Esophagus squamous epithelium (tissue), 5 donors: ENCODE data around the gene VPS26A. TPM values are rescaled to one million over a fixed set of nuclear protein-coding genes. Genes with fewer than 3 reads are reported as not detected.

Experiments used
- DNase-seq: peaks from one replicate; lab custom pipeline; 2025; lab: John Stamatoyannopoulos, UW
- H3K27ac ChIP-seq, 4 donors: fragments of 200-600 bp; sonication (generic); one replicate each; pipeline ENCODE4 v1.5.1; 2016 to 2019; ENCODE audit warnings: mild to moderate bottlenecking in 1 of 4
- H3K27me3 ChIP-seq, 4 donors: fragments of 200-600 bp; sonication (generic); 1 replicate in 3 of 4; 2 replicates in 1 of 4; pipeline versions ENCODE4 v1.5.1 to v1.6.0; 2017 to 2021; ENCODE audit warnings: antibody characterized with exemption in 1 of 4
- H3K36me3 ChIP-seq, 3 donors: fragments of 200-600 bp; sonication (generic); one replicate each; pipeline ENCODE4 v1.5.1; 2016 to 2019
- H3K4me1 ChIP-seq, 3 donors: fragments of 200-600 bp; sonication (generic); one replicate each; pipeline ENCODE4 v1.5.1; 2017 to 2019
- H3K4me3 ChIP-seq, 4 donors: fragments of 200-600 bp; sonication (generic); 1 replicate in 3 of 4; 2 replicates in 1 of 4; pipeline ENCODE4 v1.5.1; 2016 to 2019; ENCODE audit warnings: mild to moderate bottlenecking in 2 of 4, moderate library complexity in 1 of 4
- H3K9me3 ChIP-seq, 3 donors: fragments of 200-600 bp; sonication (generic); one replicate each; pipeline ENCODE4 v1.5.1; 2016 to 2019
- CTCF ChIP-seq, 6 experiments: fragments of 450-650 bp in 4 of 6; fragments of 200-600 bp in 2 of 6; sonication (generic) in 2 of 6; IDR thresholded peaks; one replicate each; pipeline ENCODE4 v1.5.1; 2016 to 2019; ENCODE audit warnings: antibody characterized with exemption in 6 of 6, mild to moderate bottlenecking in 4 of 6, moderate library complexity in 4 of 6
- POLR2A ChIP-seq, 4 donors: fragments of 450-650 bp; IDR thresholded peaks; one replicate each; pipeline ENCODE4 v1.6.1; 2017; ENCODE audit warnings: antibody characterized with exemption in 4 of 4, mild to moderate bottlenecking in 4 of 4, moderate library complexity in 3 of 4
- WGBS, 2 donors: methylation state at CpG; one replicate each; pipeline ENCODE4 v1.1.5; 2018; 5-methylcytosine and 5-hydroxymethylcytosine counted together
- intact Hi-C: fragments of 100-400 bp; cut with DNase I; formaldehyde crosslinking; loops from one replicate; pipeline ENCODE4 v1.15.0; 2022
- total RNA-seq, 4 donors: library from RNA; depleted of rRNA; stranded (reverse); fragments of >200 nt; gene quantifications; one replicate each; pipeline ENCODE4 v1.1.0, GENCODE V29; 2016
- donor health status: DM: yes; HTN: yes; CAD: no.

The VPS26A gene
- total RNA-seq, 4 donors from 2014 or later, result 31.5 to 43.1 (median 37.4) TPM

DNA sequence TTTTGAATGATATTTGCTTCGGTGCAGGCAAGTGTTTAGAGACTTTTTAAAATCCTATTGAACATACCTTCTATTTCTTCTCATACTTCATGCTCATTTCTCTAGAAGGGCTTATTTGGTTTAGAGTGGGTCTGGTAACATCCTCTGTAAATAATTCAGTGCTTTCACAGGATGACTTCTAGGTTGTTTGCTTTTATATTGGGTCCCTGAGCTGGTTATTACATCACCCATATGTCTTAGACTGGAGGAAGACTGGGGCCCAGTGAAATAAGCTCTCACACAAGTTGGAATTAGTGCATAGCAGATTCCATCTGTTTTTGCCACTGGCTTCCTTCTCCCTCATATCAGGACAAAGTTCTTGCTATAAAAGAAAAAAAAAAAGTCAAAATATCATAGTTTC, 62.5 kb downstream of the VPS26A start:
- DNase-seq, result no peak
- Histone ChIP-seq H3K4me3 (no peak overlapping the region), H3K4me1 (peaks cover 2 to 21% (median 6%) of the 10 kb centered on the region in 3 donors), H3K27ac (no peak overlapping the region), H3K9me3 (no peaks in the 10 kb centered on the region), H3K27me3 (no peaks in the 10 kb centered on the region), H3K36me3 (peaks cover 6 to 84% (median 17%) of the 10 kb centered on the region in 3 donors)
- 82 to 92% methylated on average over 1 of the region's 1 CpG for WGBS, 2 donors
- intact Hi-C loops, result no loop called here
- TF ChIP-seq CTCF (IDR thresholded peaks at IDR 0.05) (no peak), POLR2A (IDR thresholded peaks at IDR 0.05) (no peak)

DNA sequence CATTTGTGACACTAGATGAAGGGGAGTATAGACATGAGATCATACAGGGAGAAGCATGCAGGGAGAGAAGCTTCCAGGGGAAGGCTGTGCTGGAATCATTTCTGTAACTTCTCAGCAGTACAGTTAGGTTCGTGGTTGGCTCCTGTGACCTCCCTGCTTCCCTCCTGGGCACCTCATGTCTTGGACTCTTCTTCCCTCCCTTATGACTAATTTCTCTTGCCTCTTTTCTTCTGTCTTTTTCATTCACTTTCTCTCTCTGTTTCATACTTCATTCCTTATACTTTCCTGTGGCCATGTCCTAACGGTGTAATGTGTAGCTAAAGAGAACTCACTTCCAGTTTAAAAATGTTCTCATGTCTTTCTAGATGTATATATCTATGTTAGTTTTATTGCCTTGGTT, 77.1 kb downstream of the VPS26A start:
- H3K27ac ChIP-seq, result no peak overlapping the region
- TF ChIP-seq POLR2A (IDR thresholded peaks at IDR 0.05), result no peak
- no peak for TF ChIP-seq CTCF (IDR thresholded peaks at IDR 0.05)
- intact Hi-C loops, result no loop called here
- H3K9me3 ChIP-seq, result no peaks in the 10 kb centered on the region
- 78 to 88% methylated on average over 2 of the region's 2 CpGs for WGBS, 2 donors
- no peak overlapping the region for H3K4me3 ChIP-seq
- H3K4me1 ChIP-seq, result no peaks in the 10 kb centered on the region
- peaks cover 12 to 99% (median 59%) of the 10 kb centered on the region in 3 donors for H3K36me3 ChIP-seq
- no peaks in the 10 kb centered on the region for H3K27me3 ChIP-seq
- no peak for DNase-seq

DNA sequence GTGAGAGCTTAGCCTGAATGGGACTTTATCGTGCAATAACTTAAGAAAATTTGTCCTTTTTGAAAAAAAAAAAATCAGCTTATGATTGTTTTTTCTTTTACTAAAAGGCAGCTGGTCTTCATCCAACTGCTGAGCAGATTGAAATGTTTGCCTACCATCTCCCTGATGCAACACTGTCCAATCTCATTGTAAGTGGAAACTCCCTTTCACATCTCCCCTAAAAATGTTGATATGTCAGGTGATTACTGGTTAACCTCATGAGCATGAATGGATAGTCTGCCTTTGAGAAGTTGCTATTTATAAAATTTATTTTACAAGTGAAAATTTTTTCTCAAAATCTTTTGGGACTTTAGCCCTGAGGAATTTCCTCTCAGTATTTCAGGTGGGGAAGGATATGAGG, 78.4 kb downstream of the VPS26A start:
- Histone ChIP-seq H3K27ac (no peak overlapping the region), H3K4me3 (no peak overlapping the region), H3K27me3 (no peaks in the 10 kb centered on the region), H3K4me1 (no peaks in the 10 kb centered on the region), H3K9me3 (no peaks in the 10 kb centered on the region), H3K36me3 (peaks cover 12 to 99% (median 56%) of the 10 kb centered on the region in 3 donors)
- DNase-seq, result no peak
- intact Hi-C loops, result no loop called here
- WGBS, 2 donors, result 61 to 94% methylated on average over 1 of the region's 1 CpG
- TF ChIP-seq POLR2A (IDR thresholded peaks at IDR 0.05) (no peak), CTCF (IDR thresholded peaks at IDR 0.05) (no peak)

DNA sequence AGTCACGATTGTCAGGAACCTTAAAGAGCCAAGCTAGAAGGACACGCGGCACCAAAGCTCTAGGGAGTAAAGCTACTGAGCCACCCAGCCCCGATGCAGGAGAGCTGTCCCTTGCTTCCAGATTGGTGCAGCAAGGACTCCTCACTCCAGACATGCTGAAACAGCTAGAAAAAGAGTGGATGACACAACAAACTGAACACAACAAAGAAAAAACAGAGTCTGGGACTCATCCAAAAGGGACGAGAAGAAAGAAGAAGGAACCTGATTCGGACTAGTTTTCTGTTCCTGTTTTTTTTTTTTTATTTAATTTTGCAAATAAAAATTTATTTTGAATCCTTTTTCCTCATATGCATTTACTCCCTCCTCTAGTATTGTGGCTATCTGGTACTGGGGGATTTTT, 84.8 kb downstream of the VPS26A start:
- intact Hi-C loops, result no loop called here
- peaks cover 16 to 60% (median 44%) of the 10 kb centered on the region in 3 donors for H3K36me3 ChIP-seq
- TF ChIP-seq CTCF (IDR thresholded peaks at IDR 0.05) (no peak), POLR2A (IDR thresholded peaks at IDR 0.05) (no peak)

GRCh38 chr10:69209787-69210484, 86.0 kb downstream of the VPS26A start:
- TF ChIP-seq POLR2A (IDR thresholded peaks at IDR 0.05) (no peak), CTCF (IDR thresholded peaks at IDR 0.05) (no peak)
- 68 to 70% methylated on average over 3 of the region's 3 CpGs for WGBS, 2 donors

More for the DNA sequence above, 84.8 kb downstream of the VPS26A start:
- peaks cover 0 to 3% (median 0%) of the 10 kb centered on the region in 3 donors for H3K4me1 ChIP-seq
- H3K27me3 ChIP-seq, result no peaks in the 10 kb centered on the region
- no peak for DNase-seq
- 81 to 84% methylated on average over 6 of the region's 6 CpGs for WGBS, 2 donors
- no peaks in the 10 kb centered on the region for H3K9me3 ChIP-seq
- H3K4me3 ChIP-seq, result no peak overlapping the region
- no peak overlapping the region for H3K27ac ChIP-seq

More at GRCh38 chr10:69209787-69210484, 86.0 kb downstream of the VPS26A start:
- Histone ChIP-seq H3K9me3 (no peaks in the 10 kb centered on the region), H3K36me3 (peaks cover 16 to 48% (median 32%) of the 10 kb centered on the region in 3 donors), H3K27me3 (no peaks in the 10 kb centered on the region), H3K4me3 (no peak overlapping the region), H3K4me1 (peaks cover 0 to 4% (median 0%) of the 10 kb centered on the region in 3 donors), H3K27ac (no peak overlapping the region)
- intact Hi-C loops, result no loop called here
- DNase-seq, result no peak
